Kidney capillary endothelial cell (primary cell): ENCODE data around the gene ZNF469.

Experiments used
- DNase-seq: peaks from one replicate; pipeline ENCODE4 v3.0.0-alpha.2; 2018; ENCODE audit warnings: low spot score

The ZNF469 gene

GRCh38 chr16:88382491-88383400 lies at the start of gene ZNF469:
TSS of gene ZNF469 (plus strand) at chr16:88382959. CDS start at chr16:88427471, 44,512 bp downstream.
- DNase-seq, result no peak

GRCh38 chr16:88333848-88334777 lies 48.6 kb upstream of the ZNF469 start:
- no peak for DNase-seq

- DNase-seq, result no peak
Measured at GRCh38 chr16:88334778-88335720, 47.7 kb upstream of the ZNF469 start.

- no peak for DNase-seq
Measured at GRCh38 chr16:88337021-88337420, 45.7 kb upstream of the ZNF469 start.

- no peak for DNase-seq
Measured at GRCh38 chr16:88337538-88337937, 45.2 kb upstream of the ZNF469 start.

GRCh38 chr16:88338111-88338510 lies 44.6 kb upstream of the ZNF469 start:
- DNase-seq, result no peak

- no peak for DNase-seq
Measured at GRCh38 chr16:88338896-88339295, 43.9 kb upstream of the ZNF469 start.

- DNase-seq, result no peak
Measured at GRCh38 chr16:88339930-88340754, 42.6 kb upstream of the ZNF469 start.

GRCh38 chr16:88340755-88341150 lies 42.0 kb upstream of the ZNF469 start:
- DNase-seq, result no peak

- DNase-seq, result no peak
Measured at GRCh38 chr16:88341551-88342290, 41.0 kb upstream of the ZNF469 start.

- no peak for DNase-seq
Measured at GRCh38 chr16:88342491-88342890, 40.3 kb upstream of the ZNF469 start.

- no peak for DNase-seq
Measured at GRCh38 chr16:88343271-88343791, 39.4 kb upstream of the ZNF469 start.

- no peak for DNase-seq
Measured at GRCh38 chr16:88344411-88345030, 38.2 kb upstream of the ZNF469 start.

GRCh38 chr16:88345031-88345720 lies 37.6 kb upstream of the ZNF469 start:
- DNase-seq, result no peak

- DNase-seq, result no peak
Measured at GRCh38 chr16:88345721-88346560, 36.8 kb upstream of the ZNF469 start.

GRCh38 chr16:88346680-88347505 lies 35.9 kb upstream of the ZNF469 start:
- DNase-seq, result no peak
